Trophoblast cell (in vitro differentiated cells and primary cell): ENCODE results near the gene MOGAT2.

Experiments used
- DNase-seq, 2 donors: peaks; one replicate each; pipeline ENCODE4 v3.0.0-alpha.2; 2016
- H2AFZ ChIP-seq: 2 replicates; pipeline ENCODE4 v1.6.1; 2013; ENCODE audit warnings: low read length, moderate library complexity, mild to moderate bottlenecking; ENCODE audit not compliant: insufficient read depth, poor library complexity
- H2AK5ac ChIP-seq: 2 replicates; pipeline ENCODE4 v1.6.1; 2013; ENCODE audit warnings: mild to moderate bottlenecking, low read length
- H2BK120ac ChIP-seq: 2 replicates; pipeline ENCODE4 v1.6.1; 2013; ENCODE audit warnings: low read length, mild to moderate bottlenecking, moderate library complexity; ENCODE audit not compliant: insufficient read depth, poor library complexity
- H2BK12ac ChIP-seq: 2 replicates; pipeline ENCODE4 v1.6.1; 2013; ENCODE audit warnings: mild to moderate bottlenecking, low read length, moderate library complexity
- H2BK5ac ChIP-seq: 2 replicates; pipeline ENCODE4 v1.6.1; 2013; ENCODE audit warnings: low read length, low read depth, moderate library complexity, mild to moderate bottlenecking; ENCODE audit not compliant: poor library complexity
- H3K14ac ChIP-seq: 2 replicates; pipeline ENCODE4 v1.6.1; 2013; ENCODE audit warnings: mild to moderate bottlenecking, low read length
- H3K18ac ChIP-seq: 2 replicates; pipeline ENCODE4 v1.6.1; 2013; ENCODE audit warnings: mild to moderate bottlenecking, low read length
- H3K23ac ChIP-seq: 2 replicates; pipeline ENCODE4 v1.6.1; 2013; ENCODE audit warnings: low read length
- H3K27ac ChIP-seq: 2 replicates; pipeline ENCODE4 v1.5.1; 2013; ENCODE audit warnings: low read depth, mild to moderate bottlenecking, inconsistent platforms, low read length, moderate library complexity
- H3K27me3 ChIP-seq: 2 replicates; pipeline ENCODE4 v1.6.1; 2013; ENCODE audit warnings: inconsistent platforms, mild to moderate bottlenecking, low read length, moderate library complexity; ENCODE audit not compliant: insufficient read depth
- H3K36me3 ChIP-seq, 2 experiments: 1 replicate in 1 of 2; 2 replicates in 1 of 2; pipeline ENCODE4 v1.6.1; 2013; ENCODE audit warnings: low read length in 2 of 2, mild to moderate bottlenecking in 2 of 2, moderate library complexity in 1 of 2; ENCODE audit not compliant: insufficient read depth in 2 of 2, control insufficient read depth in 1 of 2
- H3K4ac ChIP-seq: 2 replicates; pipeline ENCODE4 v1.6.1; 2013; ENCODE audit warnings: low read depth, mild to moderate bottlenecking, low read length, moderate library complexity
- H3K4me1 ChIP-seq, 2 experiments: 1 replicate in 1 of 2; 2 replicates in 1 of 2; pipeline ENCODE4 v1.6.1; 2013; ENCODE audit warnings: low read length in 2 of 2, mild to moderate bottlenecking in 2 of 2, moderate library complexity in 1 of 2; ENCODE audit not compliant: insufficient read depth in 2 of 2, control insufficient read depth in 1 of 2
- H3K4me2 ChIP-seq: 2 replicates; pipeline ENCODE4 v1.6.1; 2013; ENCODE audit warnings: inconsistent platforms, mild to moderate bottlenecking, low read length, moderate library complexity
- H3K4me3 ChIP-seq: 2 replicates; pipeline ENCODE4 v1.5.1; 2013; ENCODE audit warnings: mild to moderate bottlenecking, low read depth, low read length, inconsistent platforms
- H3K79me1 ChIP-seq: one replicate; pipeline ENCODE4 v1.6.1; 2013; ENCODE audit warnings: low read length
- H3K79me2 ChIP-seq: 2 replicates; pipeline ENCODE4 v1.6.1; 2013; ENCODE audit warnings: low read length, mild to moderate bottlenecking; ENCODE audit not compliant: control insufficient read depth, insufficient read depth, poor library complexity
- H3K9ac ChIP-seq: 2 replicates; pipeline ENCODE4 v1.6.1; 2013; ENCODE audit warnings: mild to moderate bottlenecking, low read length
- H3K9me3 ChIP-seq: 2 replicates; pipeline ENCODE4 v1.6.1; 2013; ENCODE audit warnings: low read depth, mild to moderate bottlenecking, control low read depth, inconsistent platforms, low read length; ENCODE audit not compliant: insufficient read depth
- H4K12ac ChIP-seq: 2 replicates; pipeline ENCODE4 v1.6.1; 2013; ENCODE audit warnings: low read depth, mild to moderate bottlenecking, low read length, moderate library complexity
- H4K8ac ChIP-seq: 2 replicates; pipeline ENCODE4 v1.6.1; 2013; ENCODE audit warnings: low read depth, mild to moderate bottlenecking, low read length, moderate library complexity
- H4K91ac ChIP-seq: one replicate; pipeline ENCODE4 v1.6.1; 2013; ENCODE audit warnings: low read depth, mild to moderate bottlenecking, low read length, moderate library complexity
- WGBS: extraction: QIAGEN DNeasy Blood & Tissue Kit; methylation state at CpG from one replicate; pipeline ENCODE4 v1.1.7; 2013; ENCODE audit warnings: missing lambda C conversion rate; ENCODE audit not compliant: insufficient read length, insufficient coverage; ENCODE audit errors: extremely low coverage; 5-methylcytosine and 5-hydroxymethylcytosine counted together

MOGAT2 gene

DNA sequence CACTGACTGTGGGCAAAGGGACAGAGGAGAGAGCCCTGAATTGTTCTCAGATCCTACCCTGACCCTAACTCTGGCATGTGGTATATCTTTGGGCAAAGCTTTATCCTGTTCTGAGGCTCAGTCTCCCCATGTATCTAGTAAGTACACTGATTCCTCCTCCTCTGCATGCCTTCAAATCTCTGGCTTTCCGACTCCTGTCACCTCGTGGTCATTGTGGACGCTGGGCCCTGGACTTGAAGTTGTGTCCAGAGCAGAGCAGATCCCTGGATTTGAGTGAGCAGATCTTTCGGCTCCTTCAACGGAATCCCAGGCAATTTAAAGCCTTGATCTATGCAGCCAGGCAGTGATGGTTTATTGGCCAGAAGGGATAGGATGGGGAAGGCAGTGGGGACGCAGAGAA is 3.0 kb downstream of the MOGAT2 start:
- no peak for DNase-seq
- H3K4me2 ChIP-seq: no peak overlapping the region
- no peak overlapping the region for H2AK5ac ChIP-seq
- no peak overlapping the region for H3K4ac ChIP-seq
- no peak overlapping the region for H3K23ac ChIP-seq
- H3K9me3 ChIP-seq: peaks cover 2% of the 10 kb centered on the region
- WGBS: no CpG with 5 or more reads among the region's 6 CpGs
- H3K36me3 ChIP-seq: no peaks in the 10 kb centered on the region
- H3K27ac ChIP-seq: no peak overlapping the region
- no peak overlapping the region for H2BK12ac ChIP-seq
- H3K9ac ChIP-seq: no peak overlapping the region
- no peak overlapping the region for H4K8ac ChIP-seq
- H4K12ac ChIP-seq: no peak overlapping the region
- H3K4me3 ChIP-seq: no peak overlapping the region
- H3K79me2 ChIP-seq: no peaks in the 10 kb centered on the region
- no peak overlapping the region for H3K18ac ChIP-seq
- H2BK5ac ChIP-seq: no peak overlapping the region
- H3K79me1 ChIP-seq: no peaks in the 10 kb centered on the region
- H3K4me1 ChIP-seq: no peaks in the 10 kb centered on the region
- no peak overlapping the region for H2BK120ac ChIP-seq
- no peaks in the 10 kb centered on the region for H3K27me3 ChIP-seq
- H2AFZ ChIP-seq: no peak overlapping the region
- H3K14ac ChIP-seq: no peak overlapping the region
- H4K91ac ChIP-seq: no peak overlapping the region

DNA sequence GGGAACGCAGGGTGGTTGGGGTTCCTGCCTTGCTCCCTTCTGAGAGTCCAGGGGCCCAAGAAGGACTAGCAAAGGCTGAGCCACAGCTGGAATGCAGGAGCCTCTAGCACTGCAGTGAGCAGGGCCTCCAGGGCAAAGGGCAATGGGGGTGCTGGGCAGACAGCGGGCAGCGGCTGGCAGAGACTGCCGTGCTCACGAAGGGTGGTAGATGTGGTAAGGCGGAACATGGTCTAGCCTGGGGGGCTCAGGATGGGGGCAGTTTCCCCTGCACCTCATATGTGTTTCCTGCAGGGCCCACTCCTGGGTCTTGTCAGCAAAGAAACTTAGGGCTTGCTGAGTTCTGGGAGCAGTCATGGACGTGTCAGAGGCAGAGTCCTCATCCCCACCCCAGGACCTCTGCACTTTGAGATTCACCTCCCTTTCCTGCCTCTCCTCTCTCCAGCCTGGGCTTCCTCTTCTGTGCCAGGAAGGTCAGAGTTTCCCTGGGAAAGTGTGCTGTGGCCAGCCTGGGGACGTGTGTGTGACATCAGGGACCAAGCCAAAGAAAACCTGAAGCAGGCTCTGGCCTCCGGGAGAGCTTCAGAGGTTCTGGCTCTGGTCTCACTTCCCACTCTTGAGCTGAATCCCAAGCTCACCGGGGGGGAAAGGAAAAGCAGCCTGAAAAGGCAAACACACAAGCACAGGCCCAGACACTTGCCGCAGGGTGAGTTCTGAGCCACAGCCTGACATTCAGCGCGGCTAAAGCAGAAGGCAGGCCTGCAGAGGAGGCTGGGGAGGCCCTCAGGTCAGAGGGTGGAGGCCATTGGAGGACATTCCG is 4.4 kb downstream of the MOGAT2 start:
- no peak overlapping the region for H3K23ac ChIP-seq
- no peak overlapping the region for H3K18ac ChIP-seq

DNA sequence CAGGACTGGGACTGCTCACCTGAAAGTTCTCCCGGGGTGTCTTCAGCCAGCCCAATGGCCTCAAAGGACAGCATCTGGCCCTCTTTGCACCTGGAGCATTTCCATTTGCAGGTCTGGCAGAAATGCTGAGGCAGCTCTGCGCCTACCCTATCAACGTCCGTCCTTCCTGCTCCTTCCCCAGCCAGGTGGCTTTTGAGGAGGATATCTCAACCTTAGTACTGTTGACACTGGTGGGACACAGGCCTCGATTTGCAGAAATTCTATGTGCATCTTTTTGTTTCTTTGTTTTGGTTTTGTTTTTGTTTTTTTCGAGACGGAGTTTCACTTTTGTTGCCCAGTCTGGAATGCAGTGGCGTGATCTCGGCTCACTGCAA is 5.0 kb downstream of the MOGAT2 start:
- Histone ChIP-seq H3K79me2 (no peaks in the 10 kb centered on the region), H2BK120ac (no peak overlapping the region), H4K8ac (no peak overlapping the region), H3K4me1 (no peaks in the 10 kb centered on the region), H3K4ac (no peak overlapping the region), H2BK12ac (no peak overlapping the region), H3K9me3 (peaks cover 2% of the 10 kb centered on the region), H2AFZ (no peak overlapping the region), H3K27me3 (no peaks in the 10 kb centered on the region), H4K91ac (no peak overlapping the region), H3K9ac (no peak overlapping the region), H3K27ac (no peak overlapping the region), H4K12ac (no peak overlapping the region), H3K36me3 (no peaks in the 10 kb centered on the region), H3K14ac (no peak overlapping the region), H2AK5ac (no peak overlapping the region), H3K23ac (no peak overlapping the region), H3K18ac (no peak overlapping the region), H3K79me1 (no peaks in the 10 kb centered on the region), H3K4me2 (no peak overlapping the region), H3K4me3 (no peak overlapping the region), H2BK5ac (no peak overlapping the region)
- DNase-seq: no peak
- no CpG with 5 or more reads among the region's 9 CpGs for WGBS

More for the DNA sequence above, 4.4 kb downstream of the MOGAT2 start:
- no peaks in the 10 kb centered on the region for H3K79me2 ChIP-seq
- H2BK120ac ChIP-seq: no peak overlapping the region
- no peak overlapping the region for H4K8ac ChIP-seq
- H3K27me3 ChIP-seq: no peaks in the 10 kb centered on the region
- H3K9me3 ChIP-seq: peaks cover 2% of the 10 kb centered on the region
- H2AFZ ChIP-seq: no peak overlapping the region
- no peak overlapping the region for H3K9ac ChIP-seq
- no peak overlapping the region for H2AK5ac ChIP-seq
- H4K91ac ChIP-seq: no peak overlapping the region
- DNase-seq: no peak
- H4K12ac ChIP-seq: no peak overlapping the region
- H2BK12ac ChIP-seq: no peak overlapping the region
- WGBS: no CpG with 5 or more reads among the region's 14 CpGs
- no peaks in the 10 kb centered on the region for H3K79me1 ChIP-seq
- H3K4me1 ChIP-seq: no peaks in the 10 kb centered on the region
- H3K4ac ChIP-seq: no peak overlapping the region
- no peak overlapping the region for H3K14ac ChIP-seq
- no peak overlapping the region for H3K4me2 ChIP-seq
- H3K36me3 ChIP-seq: no peaks in the 10 kb centered on the region
- H3K27ac ChIP-seq: no peak overlapping the region
- no peak overlapping the region for H2BK5ac ChIP-seq
- H3K4me3 ChIP-seq: no peak overlapping the region

GRCh38 chr11:75725547-75726320 is 8.1 kb downstream of the MOGAT2 start:
- WGBS: no CpG with 5 or more reads among the region's 13 CpGs

More at GRCh38 chr11:75725547-75726320, 8.1 kb downstream of the MOGAT2 start:
- Histone ChIP-seq H4K91ac (no peak overlapping the region), H4K8ac (no peak overlapping the region), H3K9me3 (no peaks in the 10 kb centered on the region), H3K4me3 (no peak overlapping the region), H4K12ac (no peak overlapping the region), H3K18ac (no peak overlapping the region), H3K4ac (no peak overlapping the region), H3K4me2 (no peak overlapping the region), H3K4me1 (no peaks in the 10 kb centered on the region), H3K79me2 (no peaks in the 10 kb centered on the region), H3K27ac (no peak overlapping the region), H3K36me3 (no peaks in the 10 kb centered on the region), H2BK12ac (no peak overlapping the region), H3K14ac (no peak overlapping the region), H3K9ac (no peak overlapping the region), H3K27me3 (no peaks in the 10 kb centered on the region), H3K79me1 (no peaks in the 10 kb centered on the region), H2BK5ac (no peak overlapping the region), H2AFZ (no peak overlapping the region), H3K23ac (no peak overlapping the region), H2AK5ac (no peak overlapping the region), H2BK120ac (no peak overlapping the region)
- no peak for DNase-seq
